C4-2B (cell line): ENCODE measurements around the gene SLC6A8.

ENCODE experiments used
- ZFX ChIP-seq: fragments of 450-650 bp; IDR thresholded peaks from 2 replicates; pipeline ENCODE4 v1.6.1; 2017
- TF ChIP-seq, protein P1 (sequence below): fragments of 450-650 bp; conservative IDR thresholded peaks from 2 replicates; pipeline ENCODE4 v1.5.1; 2017; ENCODE audit warnings: mild to moderate bottlenecking

DNA sequence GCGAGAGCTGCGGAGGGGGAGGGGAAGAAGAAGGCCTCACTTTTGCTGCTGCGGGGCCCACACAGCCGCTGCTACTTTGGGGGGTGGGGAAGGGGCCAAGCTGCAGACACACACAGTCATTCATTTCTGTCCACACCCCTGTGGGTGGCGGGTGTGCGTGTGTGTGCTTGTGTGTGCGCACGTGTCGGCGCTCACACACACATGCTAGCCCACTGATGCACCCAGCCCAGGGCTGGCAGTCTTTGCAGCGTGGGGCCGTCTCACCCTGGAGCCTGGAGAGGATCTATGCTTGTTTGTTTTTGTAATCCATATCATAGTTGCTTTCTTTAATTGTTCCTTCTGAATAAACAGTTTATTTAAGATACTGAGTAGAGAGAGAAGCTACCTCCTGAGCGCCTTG, 36.8 kb upstream of the SLC6A8 start:
- TF ChIP-seq, protein P1, sequence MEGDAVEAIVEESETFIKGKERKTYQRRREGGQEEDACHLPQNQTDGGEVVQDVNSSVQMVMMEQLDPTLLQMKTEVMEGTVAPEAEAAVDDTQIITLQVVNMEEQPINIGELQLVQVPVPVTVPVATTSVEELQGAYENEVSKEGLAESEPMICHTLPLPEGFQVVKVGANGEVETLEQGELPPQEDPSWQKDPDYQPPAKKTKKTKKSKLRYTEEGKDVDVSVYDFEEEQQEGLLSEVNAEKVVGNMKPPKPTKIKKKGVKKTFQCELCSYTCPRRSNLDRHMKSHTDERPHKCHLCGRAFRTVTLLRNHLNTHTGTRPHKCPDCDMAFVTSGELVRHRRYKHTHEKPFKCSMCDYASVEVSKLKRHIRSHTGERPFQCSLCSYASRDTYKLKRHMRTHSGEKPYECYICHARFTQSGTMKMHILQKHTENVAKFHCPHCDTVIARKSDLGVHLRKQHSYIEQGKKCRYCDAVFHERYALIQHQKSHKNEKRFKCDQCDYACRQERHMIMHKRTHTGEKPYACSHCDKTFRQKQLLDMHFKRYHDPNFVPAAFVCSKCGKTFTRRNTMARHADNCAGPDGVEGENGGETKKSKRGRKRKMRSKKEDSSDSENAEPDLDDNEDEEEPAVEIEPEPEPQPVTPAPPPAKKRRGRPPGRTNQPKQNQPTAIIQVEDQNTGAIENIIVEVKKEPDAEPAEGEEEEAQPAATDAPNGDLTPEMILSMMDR: no peak
- no peak for TF ChIP-seq ZFX
